Measurements from ENCODE around the gene LAMB4.

The LAMB4 gene

GRCh38 chr7:108029034-108029433 lies 101.1 kb downstream of the LAMB4 start:
- DNase-seq (ENCODE audit: low spot score): no peak
- no peak for TF ChIP-seq CTCF (IDR thresholded peaks at IDR 0.05; ENCODE audit: borderline replicate concordance, control extremely low read depth, extremely low read depth, insufficient read depth, missing control alignments)
- in situ Hi-C loops (cut with MboI; ENCODE audit: low sequenced_read_pairs, unreplicated experiment): no loop called here

- TF ChIP-seq CTCF (IDR thresholded peaks at IDR 0.05; ENCODE audit: borderline replicate concordance, control extremely low read depth, extremely low read depth, insufficient read depth, missing control alignments): no peak
- no peak for DNase-seq (ENCODE audit: low spot score)
- in situ Hi-C loops (cut with MboI; ENCODE audit: low sequenced_read_pairs, unreplicated experiment): no loop called here
Measured at GRCh38 chr7:108028111-108028510, 102.0 kb downstream of the LAMB4 start.

- no peak for DNase-seq (ENCODE audit: low spot score)
- TF ChIP-seq CTCF (IDR thresholded peaks at IDR 0.05; ENCODE audit: borderline replicate concordance, control extremely low read depth, extremely low read depth, insufficient read depth, missing control alignments): no peak
- in situ Hi-C loops (cut with MboI; ENCODE audit: low sequenced_read_pairs, unreplicated experiment): no loop called here
Measured at GRCh38 chr7:108027239-108027638, 102.9 kb downstream of the LAMB4 start.

- TF ChIP-seq CTCF (IDR thresholded peaks at IDR 0.05; ENCODE audit: borderline replicate concordance, control extremely low read depth, extremely low read depth, insufficient read depth, missing control alignments): no peak
- no peak for DNase-seq (ENCODE audit: low spot score)
- in situ Hi-C loops (cut with MboI; ENCODE audit: low sequenced_read_pairs, unreplicated experiment): no loop called here
Measured at GRCh38 chr7:108026647-108027046, 103.5 kb downstream of the LAMB4 start.

GRCh38 chr7:108026116-108026515 lies 104.0 kb downstream of the LAMB4 start:
- in situ Hi-C loops (cut with MboI; ENCODE audit: low sequenced_read_pairs, unreplicated experiment): no loop called here
- DNase-seq (ENCODE audit: low spot score): no peak
- no peak for TF ChIP-seq CTCF (IDR thresholded peaks at IDR 0.05; ENCODE audit: borderline replicate concordance, control extremely low read depth, extremely low read depth, insufficient read depth, missing control alignments)

GRCh38 chr7:108024538-108024937 lies 105.6 kb downstream of the LAMB4 start:
- DNase-seq (ENCODE audit: low spot score): no peak
- no peak for TF ChIP-seq CTCF (IDR thresholded peaks at IDR 0.05; ENCODE audit: borderline replicate concordance, control extremely low read depth, extremely low read depth, insufficient read depth, missing control alignments)
- in situ Hi-C loops (cut with MboI; ENCODE audit: low sequenced_read_pairs, unreplicated experiment): no loop called here

- in situ Hi-C loops (cut with MboI; ENCODE audit: low sequenced_read_pairs, unreplicated experiment): no loop called here
- no peak for DNase-seq (ENCODE audit: low spot score)
- no peak for TF ChIP-seq CTCF (IDR thresholded peaks at IDR 0.05; ENCODE audit: borderline replicate concordance, control extremely low read depth, extremely low read depth, insufficient read depth, missing control alignments)
Measured at GRCh38 chr7:108020585-108020984, 109.6 kb downstream of the LAMB4 start.
